Measurements from ENCODE around the gene UBE2U.

Gene UBE2U

DNA sequence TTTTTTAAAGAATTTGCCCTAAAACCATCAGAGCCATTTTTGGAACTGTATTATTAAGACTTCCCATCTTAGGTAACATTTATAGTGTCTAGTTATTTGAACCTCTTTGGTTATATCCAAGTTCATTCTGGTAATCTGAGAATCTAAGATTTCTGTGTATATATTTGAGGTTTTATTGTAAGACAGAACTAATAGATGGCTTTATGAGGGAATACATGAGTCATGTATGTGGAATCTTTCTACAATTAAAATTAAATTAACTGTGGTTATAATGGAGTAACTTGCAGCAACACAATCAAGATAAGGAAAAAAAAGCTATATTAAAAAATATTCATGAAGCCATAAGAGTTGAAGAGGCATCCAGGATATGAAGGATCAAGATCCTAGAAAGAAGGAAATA is 92.1 kb downstream of the UBE2U start:
- no peak for DNase-seq

DNA sequence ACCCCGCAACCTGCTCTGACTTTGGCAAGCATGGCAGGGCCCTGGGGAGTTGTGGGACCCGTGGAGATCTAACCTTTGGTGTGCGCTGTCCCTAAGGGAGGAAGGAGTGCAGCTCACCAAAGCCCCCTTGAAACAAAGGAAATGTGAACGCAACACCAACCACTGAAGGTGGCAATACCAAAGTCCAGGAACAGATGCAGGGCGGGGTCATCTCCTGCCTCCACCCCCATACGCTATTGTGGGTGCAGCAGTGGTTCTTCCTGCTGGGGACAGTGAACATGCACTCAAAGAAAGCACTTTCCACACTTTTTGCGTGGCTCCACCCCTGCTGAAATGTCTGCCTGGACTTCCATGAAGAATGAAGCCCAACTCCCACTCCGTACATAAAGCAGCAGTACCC is 93.0 kb downstream of the UBE2U start:
- DNase-seq, result no peak

- DNase-seq, result no peak
Measured at GRCh38 chr1:64302194-64302593, 98.8 kb downstream of the UBE2U start.

DNA sequence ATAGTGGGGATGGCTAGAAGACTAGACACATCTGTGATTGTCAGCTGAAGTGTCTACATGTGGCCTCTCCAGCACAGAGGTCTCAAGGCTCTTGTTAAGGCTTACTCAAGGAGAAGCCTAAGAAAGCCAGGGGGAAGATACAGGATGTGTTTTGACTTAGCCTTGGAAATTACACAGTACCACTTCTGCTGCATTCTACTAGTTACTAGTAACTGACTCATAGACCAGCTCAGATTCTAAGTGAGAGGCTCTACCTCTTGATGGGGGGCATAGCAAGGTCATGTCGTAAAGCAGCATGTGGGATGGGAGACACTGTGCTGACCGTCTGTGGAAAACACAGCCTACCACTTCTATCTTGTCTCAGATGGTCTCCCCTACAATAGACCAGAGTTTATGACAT is 99.5 kb downstream of the UBE2U start:
- DNase-seq, result no peak

DNA sequence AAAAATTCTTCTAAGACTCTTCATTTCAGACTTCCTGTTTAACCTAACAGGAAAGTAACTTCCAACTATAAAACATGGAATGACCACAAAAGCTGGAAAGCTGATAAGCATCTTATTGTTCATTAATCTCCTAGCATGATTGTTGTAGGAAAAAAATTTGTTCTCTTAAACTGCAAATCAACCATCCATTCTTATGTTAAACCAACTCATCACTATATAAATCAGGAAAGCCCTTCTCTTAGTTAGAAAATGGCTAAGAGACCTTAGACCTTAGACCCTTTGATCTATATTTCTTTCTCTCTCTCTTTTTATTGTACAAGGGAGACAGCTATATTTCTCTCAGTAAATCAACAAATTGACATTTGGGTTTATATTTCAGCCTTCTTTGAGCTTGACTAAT is 101.4 kb downstream of the UBE2U start:
- DNase-seq, result no peak

DNA sequence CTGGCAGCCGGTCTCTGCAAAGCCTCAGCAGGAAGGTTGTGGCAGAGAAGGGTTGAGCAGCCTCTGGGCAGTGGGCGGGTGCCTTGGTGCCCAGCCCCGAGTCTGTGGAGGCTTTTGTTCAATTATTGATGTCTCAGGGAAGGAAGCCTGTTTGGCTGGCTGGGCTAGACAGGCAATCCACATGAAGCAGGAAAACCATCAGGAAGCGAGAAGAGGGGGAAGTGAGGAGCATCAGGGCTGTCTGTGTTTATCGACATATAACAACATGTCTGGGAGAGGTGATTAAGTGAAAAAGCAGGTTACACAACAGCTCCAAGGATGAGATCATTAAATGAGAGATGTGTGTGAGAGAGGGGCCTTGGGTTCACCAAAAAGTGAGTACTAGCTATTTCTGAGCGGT is 105.4 kb downstream of the UBE2U start:
- DNase-seq, result no peak

DNA sequence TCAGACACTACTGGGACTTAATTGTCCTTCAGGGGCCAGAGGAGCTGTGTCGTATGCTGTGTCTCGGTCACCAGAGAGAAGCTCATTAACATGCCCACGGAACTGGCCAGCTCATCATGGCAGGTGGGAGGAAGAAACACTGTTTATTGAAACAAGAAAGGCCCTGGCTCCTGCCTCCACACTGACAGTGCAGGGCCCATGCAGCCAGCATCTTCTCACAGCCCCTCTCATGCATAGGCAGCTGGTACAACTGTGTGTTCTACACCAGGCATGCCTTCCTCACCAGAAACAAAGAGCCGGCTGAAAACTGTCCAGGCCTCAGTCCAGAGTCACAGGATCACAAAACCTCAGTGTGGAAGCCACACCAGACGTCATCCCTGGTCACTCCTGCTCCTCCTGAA is 106.0 kb downstream of the UBE2U start:
- no peak for DNase-seq

DNA sequence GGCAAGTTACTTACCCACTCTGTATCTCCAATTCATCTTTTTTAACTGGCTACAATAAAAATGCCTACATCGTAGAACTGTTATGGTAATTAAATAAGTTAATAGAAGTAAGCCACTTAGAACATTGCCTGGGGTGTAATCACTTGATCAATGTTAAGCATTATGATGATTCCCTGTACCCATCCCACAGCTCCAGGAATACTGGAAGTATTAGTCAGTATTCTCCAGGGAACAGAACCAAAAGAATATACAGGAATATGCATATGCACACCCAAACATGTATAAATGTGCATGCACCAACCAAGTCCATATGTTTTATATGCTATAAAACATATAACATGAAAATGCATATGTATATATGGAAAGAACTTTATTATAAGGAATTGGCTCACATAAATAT is 107.3 kb downstream of the UBE2U start:
- no peak for DNase-seq

DNA sequence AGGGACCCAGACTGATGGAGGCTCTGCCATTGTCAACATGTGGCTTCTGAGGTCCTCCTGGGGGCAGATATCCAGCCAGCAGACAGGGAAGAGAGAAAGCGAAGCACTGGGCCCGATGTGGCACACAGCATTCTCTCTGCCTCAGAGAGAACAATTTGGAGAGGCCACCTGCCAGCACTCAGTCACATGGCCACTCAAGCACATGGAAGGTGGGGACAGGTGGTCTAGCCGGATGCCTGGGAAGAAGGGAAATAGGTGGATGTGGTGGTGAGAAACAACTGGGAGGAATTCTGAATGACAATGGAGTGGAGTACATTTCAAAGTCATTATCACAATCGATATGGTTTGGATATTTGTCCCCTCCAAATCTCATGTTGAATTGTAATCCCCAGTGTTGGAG is 109.0 kb downstream of the UBE2U start:
- no peak for DNase-seq

DNA sequence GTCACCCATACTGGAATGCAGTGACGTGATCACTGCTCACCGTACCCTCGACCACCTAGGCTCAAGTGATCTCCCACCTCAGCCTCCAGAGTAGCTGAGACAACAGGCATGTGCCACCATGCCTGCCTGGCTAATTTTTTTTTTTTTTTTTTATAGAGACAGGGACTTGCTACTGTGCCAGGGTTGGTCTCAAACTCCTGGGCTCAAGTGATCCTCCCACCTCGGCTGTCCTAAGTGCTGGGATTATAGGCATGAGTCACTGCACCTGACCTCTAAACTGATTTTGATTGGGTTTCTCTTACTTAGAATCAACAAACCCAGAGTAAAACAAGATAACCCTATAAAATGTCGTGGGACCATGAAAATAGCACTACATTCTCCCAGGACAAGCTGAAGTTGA is 112.0 kb downstream of the UBE2U start:
- no peak for DNase-seq

Data from inflammatory macrophage (primary cell).